HepG2 (cell line): ENCODE results near the gene MOV10L1. TPM values are rescaled to one million over a fixed set of nuclear protein-coding genes. Genes with fewer than 3 reads are reported as not detected.
A peak's percentile ranks its signal among the peaks of the same experiment; 100 is the strongest.

ENCODE experiments used
- HCFC1 ChIP-seq: fragments of 150-350 bp; IDR thresholded peaks from 2 replicates; pipeline ENCODE4 v1.6.1; 2014; ENCODE audit warnings: low read depth, low read length
- HMGXB3 ChIP-seq: sonication (generic); formaldehyde crosslinking; IDR thresholded peaks from 2 replicates; pipeline ENCODE4 v1.4.0; 2020; ENCODE audit warnings: missing genetic modification reagents, borderline replicate concordance
- IKZF1 ChIP-seq: fragments of 450-650 bp; IDR thresholded peaks from 2 replicates; pipeline ENCODE4 v1.7.1; 2016
- MATR3 ChIP-seq: sonication (generic); formaldehyde crosslinking; IDR thresholded peaks from 2 replicates; pipeline ENCODE4 v1.4.0; 2020; ENCODE audit warnings: missing genetic modification reagents
- POGZ ChIP-seq: sonication (generic); formaldehyde crosslinking; IDR thresholded peaks from 2 replicates; pipeline ENCODE4 v1.4.0; 2020; ENCODE audit warnings: mild to moderate bottlenecking, missing genetic modification reagents
- ZBTB1 ChIP-seq: sonication (generic); formaldehyde crosslinking; IDR thresholded peaks from 2 replicates; pipeline ENCODE4 v1.4.0; 2020; ENCODE audit warnings: missing genetic modification reagents, borderline replicate concordance
- ZNF75D ChIP-seq: sonication (generic); formaldehyde crosslinking; IDR thresholded peaks from 2 replicates; pipeline ENCODE4 v1.8.1; 2023; ENCODE audit warnings: missing genetic modification reagents, mild to moderate bottlenecking, borderline replicate concordance
- ZNF768 ChIP-seq: sonication (generic); formaldehyde crosslinking; IDR thresholded peaks from 2 replicates; pipeline ENCODE4 v1.4.0; 2020; ENCODE audit warnings: missing genetic modification reagents
- polyA plus RNA-seq, 8 experiments: library from polyadenylated mRNA; depleted of rRNA in 3 of 8; stranded (reverse) in 7 of 8; unstranded in 1 of 8; fragments of >200 nt; fragmentation: Illumina TruSeq in 4 of 8; extraction: Trizol in 4 of 8; gene quantifications; 2 replicates each; pipeline versions ENCODE4 v1.2.1 to v1.2.3, GENCODE V29; 2011 to 2016; ENCODE audit warnings: low read depth in 4 of 8, missing spikeins in 1 of 8, mixed read lengths in 1 of 8; ENCODE audit not compliant: insufficient read depth in 1 of 8
- total RNA-seq, 5 experiments: library from RNA; depleted of rRNA; stranded (reverse); fragments of >200 nt; fragmentation: Illumina TruSeq; extraction: Trizol; gene quantifications; 2 replicates each; pipeline ENCODE4 v1.2.3, GENCODE V29; 2016; ENCODE audit warnings: low read depth in 1 of 5
- TF ChIP-seq, protein P1 (sequence below): sonication (generic); formaldehyde crosslinking; IDR thresholded peaks from 2 replicates; pipeline ENCODE4 v1.9.0; 2021; ENCODE audit warnings: missing genetic modification reagents, mild to moderate bottlenecking, borderline replicate concordance
- TF ChIP-seq, protein P2 (sequence below): sonication (generic); formaldehyde crosslinking; IDR thresholded peaks from 2 replicates; pipeline ENCODE4 v1.5.1; 2020; ENCODE audit warnings: mild to moderate bottlenecking, missing genetic modification reagents, borderline replicate concordance
- TF ChIP-seq, protein P3 (sequence below): fragments of 450-650 bp; IDR thresholded peaks from 2 replicates; pipeline ENCODE4 v1.6.1; 2017
- TF ChIP-seq, protein P4 (sequence below): sonication (generic); formaldehyde crosslinking; IDR thresholded peaks from 2 replicates; pipeline ENCODE4 v1.4.0; 2020; ENCODE audit warnings: mild to moderate bottlenecking, missing genetic modification reagents
- TF ChIP-seq, protein P5 (sequence below): sonication (generic); formaldehyde crosslinking; IDR thresholded peaks from 2 replicates; pipeline ENCODE4 v1.4.0; 2020; ENCODE audit warnings: mild to moderate bottlenecking, low read depth, missing genetic modification reagents

Gene MOV10L1
- total and polyA plus RNA-seq, 2 of the 13 experiments (the other 11 are each of a cell fraction or from before 2014, with no cell fraction given): 0.11 to 0.12 TPM

DNA sequence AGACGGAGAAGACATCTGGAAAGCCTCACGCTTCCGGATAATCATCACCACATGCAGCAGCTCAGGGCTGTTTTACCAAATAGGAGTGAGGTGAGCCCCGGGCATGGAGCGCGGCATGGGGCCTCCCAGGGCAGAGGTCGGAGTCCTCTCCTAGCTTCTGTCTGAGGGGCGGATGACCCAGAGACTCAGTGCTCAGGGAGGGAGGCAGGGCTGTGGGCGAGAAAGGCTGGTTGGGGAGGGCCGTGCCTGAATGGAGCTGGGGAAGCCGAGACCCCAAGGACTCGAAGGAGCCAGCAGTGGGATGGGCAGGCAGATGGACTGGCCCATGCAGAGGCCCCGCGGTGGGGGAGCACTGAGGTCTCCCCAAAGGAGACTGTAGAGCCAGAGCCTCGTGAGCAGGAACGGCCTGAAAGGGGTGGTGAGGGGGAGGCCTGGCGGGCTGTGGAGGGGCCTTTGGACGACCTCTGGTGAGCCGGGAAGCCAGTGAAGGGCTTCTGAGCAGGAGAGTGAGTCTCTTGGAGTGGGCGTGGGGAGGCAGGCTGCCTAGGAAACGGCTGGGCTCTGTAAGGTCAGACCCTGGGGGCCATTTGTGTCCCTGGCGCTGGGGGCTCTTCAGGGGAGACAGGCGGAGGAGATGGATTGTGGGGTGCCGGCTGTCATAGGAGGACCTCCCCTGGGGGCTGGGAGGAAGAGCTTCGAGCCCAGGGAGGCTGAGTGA, 56.1 kb downstream of the MOV10L1 start (continued):
- TF ChIP-seq, protein P1, sequence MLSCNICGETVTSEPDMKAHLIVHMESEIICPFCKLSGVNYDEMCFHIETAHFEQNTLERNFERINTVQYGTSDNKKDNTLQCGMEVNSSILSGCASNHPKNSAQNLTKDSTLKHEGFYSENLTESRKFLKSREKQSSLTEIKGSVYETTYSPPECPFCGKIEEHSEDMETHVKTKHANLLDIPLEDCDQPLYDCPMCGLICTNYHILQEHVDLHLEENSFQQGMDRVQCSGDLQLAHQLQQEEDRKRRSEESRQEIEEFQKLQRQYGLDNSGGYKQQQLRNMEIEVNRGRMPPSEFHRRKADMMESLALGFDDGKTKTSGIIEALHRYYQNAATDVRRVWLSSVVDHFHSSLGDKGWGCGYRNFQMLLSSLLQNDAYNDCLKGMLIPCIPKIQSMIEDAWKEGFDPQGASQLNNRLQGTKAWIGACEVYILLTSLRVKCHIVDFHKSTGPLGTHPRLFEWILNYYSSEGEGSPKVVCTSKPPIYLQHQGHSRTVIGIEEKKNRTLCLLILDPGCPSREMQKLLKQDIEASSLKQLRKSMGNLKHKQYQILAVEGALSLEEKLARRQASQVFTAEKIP (CRISPR knock-in tag): no peak
- TF ChIP-seq, protein P2, sequence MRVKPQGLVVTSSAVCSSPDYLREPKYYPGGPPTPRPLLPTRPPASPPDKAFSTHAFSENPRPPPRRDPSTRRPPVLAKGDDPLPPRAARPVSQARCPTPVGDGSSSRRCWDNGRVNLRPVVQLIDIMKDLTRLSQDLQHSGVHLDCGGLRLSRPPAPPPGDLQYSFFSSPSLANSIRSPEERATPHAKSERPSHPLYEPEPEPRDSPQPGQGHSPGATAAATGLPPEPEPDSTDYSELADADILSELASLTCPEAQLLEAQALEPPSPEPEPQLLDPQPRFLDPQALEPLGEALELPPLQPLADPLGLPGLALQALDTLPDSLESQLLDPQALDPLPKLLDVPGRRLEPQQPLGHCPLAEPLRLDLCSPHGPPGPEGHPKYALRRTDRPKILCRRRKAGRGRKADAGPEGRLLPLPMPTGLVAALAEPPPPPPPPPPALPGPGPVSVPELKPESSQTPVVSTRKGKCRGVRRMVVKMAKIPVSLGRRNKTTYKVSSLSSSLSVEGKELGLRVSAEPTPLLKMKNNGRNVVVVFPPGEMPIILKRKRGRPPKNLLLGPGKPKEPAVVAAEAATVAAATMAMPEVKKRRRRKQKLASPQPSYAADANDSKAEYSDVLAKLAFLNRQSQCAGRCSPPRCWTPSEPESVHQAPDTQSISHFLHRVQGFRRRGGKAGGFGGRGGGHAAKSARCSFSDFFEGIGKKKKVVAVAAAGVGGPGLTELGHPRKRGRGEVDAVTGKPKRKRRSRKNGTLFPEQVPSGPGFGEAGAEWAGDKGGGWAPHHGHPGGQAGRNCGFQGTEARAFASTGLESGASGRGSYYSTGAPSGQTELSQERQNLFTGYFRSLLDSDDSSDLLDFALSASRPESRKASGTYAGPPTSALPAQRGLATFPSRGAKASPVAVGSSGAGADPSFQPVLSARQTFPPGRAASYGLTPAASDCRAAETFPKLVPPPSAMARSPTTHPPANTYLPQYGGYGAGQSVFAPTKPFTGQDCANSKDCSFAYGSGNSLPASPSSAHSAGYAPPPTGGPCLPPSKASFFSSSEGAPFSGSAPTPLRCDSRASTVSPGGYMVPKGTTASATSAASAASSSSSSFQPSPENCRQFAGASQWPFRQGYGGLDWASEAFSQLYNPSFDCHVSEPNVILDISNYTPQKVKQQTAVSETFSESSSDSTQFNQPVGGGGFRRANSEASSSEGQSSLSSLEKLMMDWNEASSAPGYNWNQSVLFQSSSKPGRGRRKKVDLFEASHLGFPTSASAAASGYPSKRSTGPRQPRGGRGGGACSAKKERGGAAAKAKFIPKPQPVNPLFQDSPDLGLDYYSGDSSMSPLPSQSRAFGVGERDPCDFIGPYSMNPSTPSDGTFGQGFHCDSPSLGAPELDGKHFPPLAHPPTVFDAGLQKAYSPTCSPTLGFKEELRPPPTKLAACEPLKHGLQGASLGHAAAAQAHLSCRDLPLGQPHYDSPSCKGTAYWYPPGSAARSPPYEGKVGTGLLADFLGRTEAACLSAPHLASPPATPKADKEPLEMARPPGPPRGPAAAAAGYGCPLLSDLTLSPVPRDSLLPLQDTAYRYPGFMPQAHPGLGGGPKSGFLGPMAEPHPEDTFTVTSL (CRISPR knock-in tag): no peak
- TF ChIP-seq, protein P3, sequence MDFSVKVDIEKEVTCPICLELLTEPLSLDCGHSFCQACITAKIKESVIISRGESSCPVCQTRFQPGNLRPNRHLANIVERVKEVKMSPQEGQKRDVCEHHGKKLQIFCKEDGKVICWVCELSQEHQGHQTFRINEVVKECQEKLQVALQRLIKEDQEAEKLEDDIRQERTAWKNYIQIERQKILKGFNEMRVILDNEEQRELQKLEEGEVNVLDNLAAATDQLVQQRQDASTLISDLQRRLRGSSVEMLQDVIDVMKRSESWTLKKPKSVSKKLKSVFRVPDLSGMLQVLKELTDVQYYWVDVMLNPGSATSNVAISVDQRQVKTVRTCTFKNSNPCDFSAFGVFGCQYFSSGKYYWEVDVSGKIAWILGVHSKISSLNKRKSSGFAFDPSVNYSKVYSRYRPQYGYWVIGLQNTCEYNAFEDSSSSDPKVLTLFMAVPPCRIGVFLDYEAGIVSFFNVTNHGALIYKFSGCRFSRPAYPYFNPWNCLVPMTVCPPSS: no peak
- TF ChIP-seq ZBTB1 (CRISPR knock-in tag) (no peak), POGZ (CRISPR knock-in tag) (no peak; the same call in 1 of the 2 replicates), ZNF768 (CRISPR knock-in tag) (peak; percentile 24; the same call in 1 of the 2 replicates), HMGXB3 (no peak), HCFC1 (no peak), MATR3 (no peak), ZNF75D (CRISPR knock-in tag) (no peak), IKZF1 (no peak)
- TF ChIP-seq, protein P4, sequence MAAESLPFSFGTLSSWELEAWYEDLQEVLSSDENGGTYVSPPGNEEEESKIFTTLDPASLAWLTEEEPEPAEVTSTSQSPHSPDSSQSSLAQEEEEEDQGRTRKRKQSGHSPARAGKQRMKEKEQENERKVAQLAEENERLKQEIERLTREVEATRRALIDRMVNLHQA: no peak
- TF ChIP-seq, protein P5, sequence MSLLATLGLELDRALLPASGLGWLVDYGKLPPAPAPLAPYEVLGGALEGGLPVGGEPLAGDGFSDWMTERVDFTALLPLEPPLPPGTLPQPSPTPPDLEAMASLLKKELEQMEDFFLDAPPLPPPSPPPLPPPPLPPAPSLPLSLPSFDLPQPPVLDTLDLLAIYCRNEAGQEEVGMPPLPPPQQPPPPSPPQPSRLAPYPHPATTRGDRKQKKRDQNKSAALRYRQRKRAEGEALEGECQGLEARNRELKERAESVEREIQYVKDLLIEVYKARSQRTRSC (CRISPR knock-in tag): no peak
